HG03439 (cell line): ENCODE results near the gene IGF2BP1.

Source experiments
- ATAC-seq: cut with Tn5 transposase; IDR thresholded peaks from one replicate; pipeline ENCODE4 v1.9.1; 2021; ENCODE audit warnings: mild to moderate bottlenecking, moderate library complexity; ENCODE audit not compliant: unreplicated experiment

The IGF2BP1 gene

GRCh38 chr17:48997103-48997826, at the start of gene IGF2BP1:
IGF2BP1 (plus strand) TSS chr17:48997385; CDS start chr17:48997746, 361 bp downstream.
- ATAC-seq, result no peak

- ATAC-seq, result no peak
Observed at GRCh38 chr17:48951572-48951971, 45.6 kb upstream of the IGF2BP1 start.

- ATAC-seq, result no peak
Observed at GRCh38 chr17:48952904-48953303, 44.3 kb upstream of the IGF2BP1 start.

DNA sequence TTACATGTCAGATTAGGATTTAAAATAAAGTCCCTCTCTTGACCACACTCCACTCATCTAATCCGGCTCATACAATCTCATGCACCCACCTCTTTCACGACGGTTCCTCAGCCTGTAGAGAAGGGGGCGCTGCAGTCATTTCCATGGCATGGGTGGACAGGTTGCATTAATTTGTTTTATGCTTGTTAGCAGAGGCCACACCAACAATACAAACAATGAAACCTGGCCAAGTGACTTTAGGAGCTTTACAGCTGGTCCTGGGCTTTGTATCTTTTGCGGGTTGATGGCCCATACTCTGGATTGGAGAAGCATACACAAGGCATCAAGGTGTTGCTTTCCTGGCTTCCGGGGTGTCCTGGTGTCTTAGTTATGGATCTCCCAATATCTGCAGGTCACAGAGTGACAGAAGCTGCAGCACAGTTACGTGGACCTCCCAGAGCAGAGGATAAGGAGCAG, 42.9 kb upstream of the IGF2BP1 start:
- ATAC-seq, result no peak

- no peak for ATAC-seq
Observed at GRCh38 chr17:48960834-48961515, 36.2 kb upstream of the IGF2BP1 start.

- no peak for ATAC-seq
Observed at GRCh38 chr17:48961516-48962233, 35.5 kb upstream of the IGF2BP1 start.

DNA sequence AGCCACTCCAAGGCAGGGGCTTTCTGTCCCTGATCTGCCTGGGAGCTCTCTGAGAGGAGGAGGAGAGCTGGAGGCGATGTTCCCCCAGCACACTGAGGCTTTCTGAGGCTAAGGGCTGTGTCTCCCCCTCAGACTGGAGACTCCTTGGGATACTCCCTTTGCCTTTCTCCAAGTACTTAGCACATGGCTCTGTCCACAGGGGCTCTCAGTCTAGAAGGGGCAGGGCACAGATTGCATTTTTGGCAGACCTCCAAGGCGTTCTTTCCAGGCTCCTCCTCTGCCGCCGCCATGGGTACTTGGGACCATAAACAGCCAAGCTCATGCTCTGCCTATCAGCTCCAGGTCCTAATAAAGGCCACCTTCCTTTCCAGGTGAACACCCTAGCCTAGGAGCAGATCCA, 27.0 kb upstream of the IGF2BP1 start:
- no peak for ATAC-seq

GRCh38 chr17:48970865-48971687, 26.1 kb upstream of the IGF2BP1 start:
- ATAC-seq, result no peak

GRCh38 chr17:48972749-48973097, 24.5 kb upstream of the IGF2BP1 start:
- no peak for ATAC-seq

DNA sequence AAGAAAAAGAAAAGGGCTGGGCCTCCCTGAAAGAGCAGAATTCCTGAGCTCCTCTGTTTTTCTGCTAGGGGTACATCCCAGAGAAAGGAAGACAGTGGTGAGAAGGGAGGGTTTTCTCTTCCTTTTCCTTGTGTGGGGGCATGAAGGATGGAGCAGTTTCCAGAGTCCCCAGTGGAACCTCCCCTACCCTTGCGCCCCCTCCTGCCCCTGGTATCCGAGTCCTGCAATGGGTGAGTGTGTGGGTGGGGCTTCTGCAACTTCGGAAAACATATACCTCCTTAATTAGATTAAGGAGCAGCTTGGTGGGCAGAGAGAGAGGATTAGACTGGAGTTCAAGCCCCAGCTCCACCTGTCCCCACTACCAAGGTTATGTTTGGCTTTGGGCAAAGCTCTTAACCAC, 23.4 kb upstream of the IGF2BP1 start:
- ATAC-seq, result no peak

- no peak for ATAC-seq
Observed at GRCh38 chr17:48981927-48982539, 15.2 kb upstream of the IGF2BP1 start.

- no peak for ATAC-seq
Observed at GRCh38 chr17:48985436-48986245, 11.5 kb upstream of the IGF2BP1 start.

DNA sequence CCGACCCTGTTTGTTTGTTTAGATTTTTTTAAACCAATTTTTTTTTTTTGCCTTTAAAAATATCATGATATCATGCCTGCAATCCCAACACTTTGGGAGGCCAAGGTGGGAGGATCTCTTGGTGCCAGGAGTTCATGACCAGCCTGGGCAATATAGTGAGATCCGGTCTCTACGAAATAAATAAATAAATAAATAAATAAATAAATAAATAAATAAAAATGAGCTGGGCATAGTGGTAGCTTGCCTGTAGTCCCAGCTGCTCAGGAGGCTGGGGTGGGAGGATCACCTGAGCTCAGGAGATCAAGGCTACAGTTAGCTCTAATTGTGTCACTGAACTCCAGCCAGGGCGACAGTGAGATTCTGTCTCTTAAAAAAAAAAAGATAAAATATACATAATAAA, 8.1 kb upstream of the IGF2BP1 start:
- no peak for ATAC-seq

- no peak for ATAC-seq
Observed at GRCh38 chr17:48990882-48991357, 6.3 kb upstream of the IGF2BP1 start.

DNA sequence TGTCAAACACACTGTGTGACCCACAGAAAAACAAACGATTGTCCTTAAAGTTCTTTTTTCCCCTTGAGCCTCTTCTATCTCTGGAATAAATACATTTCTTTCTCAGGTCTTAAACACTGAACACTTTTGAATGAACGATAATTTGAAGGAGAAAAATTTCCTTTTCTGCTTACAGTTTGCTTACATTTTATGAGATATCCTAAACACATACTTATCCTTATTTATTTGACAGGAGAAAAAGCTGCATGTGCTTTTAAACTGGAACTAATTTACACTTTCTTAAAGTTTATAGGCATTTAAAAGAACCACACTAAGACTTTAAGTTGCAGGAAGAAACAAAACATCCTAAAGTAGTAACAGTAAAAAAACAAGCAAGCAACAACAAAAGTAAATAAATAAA, 4.7 kb upstream of the IGF2BP1 start:
- ATAC-seq, result no peak

DNA sequence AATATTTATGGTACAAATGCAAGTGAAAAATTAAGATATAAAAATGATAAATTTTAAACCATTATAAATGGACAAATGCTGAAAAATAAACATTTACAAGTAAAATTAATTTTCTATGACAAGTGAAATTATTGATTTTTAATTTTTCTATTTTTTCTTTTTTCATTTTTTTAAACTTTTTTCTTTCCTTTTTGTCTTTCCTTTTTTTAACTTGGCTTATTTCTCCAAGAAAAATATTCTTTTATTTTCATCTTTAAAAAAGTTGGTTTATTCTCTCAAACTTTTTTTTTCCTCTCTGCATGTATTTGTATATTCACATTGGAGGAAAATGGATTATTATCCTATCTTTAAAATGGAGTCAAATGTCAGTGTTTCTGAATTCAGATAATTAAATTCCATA, 3.9 kb upstream of the IGF2BP1 start:
- ATAC-seq, result no peak

DNA sequence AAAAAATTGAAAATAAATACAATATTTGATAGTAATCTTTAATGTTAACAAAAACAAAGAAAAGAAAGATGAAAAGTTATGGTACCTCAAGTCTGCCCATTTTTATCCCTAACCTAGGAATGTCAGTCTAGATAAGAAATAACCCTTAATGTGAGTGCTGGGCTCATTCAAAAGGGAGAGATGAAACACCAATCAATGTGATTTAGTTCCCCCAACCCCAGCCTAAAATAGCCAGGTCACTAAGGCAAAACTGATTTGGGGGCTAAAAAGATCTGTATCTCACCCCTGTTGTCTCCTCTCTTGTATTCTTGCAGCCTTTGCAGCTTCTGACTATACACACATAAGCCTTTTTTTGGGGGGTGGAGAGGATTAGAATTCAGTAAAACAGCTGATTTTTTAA, 3.2 kb upstream of the IGF2BP1 start:
- ATAC-seq, result no peak

GRCh38 chr17:48994549-48995303, 2.5 kb upstream of the IGF2BP1 start:
- ATAC-seq, result no peak
